Measurements from ENCODE around the gene SLC35G3.
"Not testable (repeated sequence)": the region's sequence is repeated elsewhere in the genome, so short reads cannot be mapped to it uniquely, and the experiment has no call there.

The SLC35G3 gene

GRCh38 chr17:35194001-35194400 lies at the start of gene SLC35G3:
Gene SLC35G3 (minus strand): TSS chr17:35194393. CDS start chr17:35194307, 86 bp downstream.
- H3K27ac ChIP-seq (ENCODE audit: low read length); H3K9me3 ChIP-seq (ENCODE audit: insufficient read depth, low read length); H3K4me3 ChIP-seq (ENCODE audit: low read length); H3K27me3 ChIP-seq (ENCODE audit: low read depth, low read length); H2AFZ ChIP-seq (ENCODE audit: low read depth, low read length); H3K4me1 ChIP-seq (ENCODE audit: low read length); H4K20me1 ChIP-seq (ENCODE audit: insufficient read depth, low read length); H3K79me2 ChIP-seq (ENCODE audit: low read length); H3K4me2 ChIP-seq (ENCODE audit: low read length); H3K36me3 ChIP-seq (replicated peaks; ENCODE audit: low read depth, low read length); H3K9ac ChIP-seq (ENCODE audit: low read length): not testable (repeated sequence)

- H3K9me3 ChIP-seq (ENCODE audit: insufficient read depth, low read length) = no peaks in the 10 kb centered on the region
- H2AFZ ChIP-seq (ENCODE audit: low read depth, low read length) = 0 out of 2 replicates have a peak overlapping the region, but pooled peaks have one; percentile 2
- no peaks in the 10 kb centered on the region for H3K27me3 ChIP-seq (ENCODE audit: low read depth, low read length)
- TF ChIP-seq EZH2phosphoT487 (IDR thresholded peaks at IDR 0.05; ENCODE audit: low read depth) (no peak), CTCF (IDR thresholded peaks at IDR 0.05; ENCODE audit: low read depth, low read length) (no peak)
- no peaks in the 10 kb centered on the region for H4K20me1 ChIP-seq (ENCODE audit: insufficient read depth, low read length)
- H3K79me2 ChIP-seq (ENCODE audit: low read length) = peaks cover 25% of the 10 kb centered on the region
- H3K36me3 ChIP-seq (replicated peaks; ENCODE audit: low read depth, low read length) = peaks cover 15% of the 10 kb centered on the region
- peaks cover 27% of the 10 kb centered on the region for H3K4me1 ChIP-seq (ENCODE audit: low read length)
- peak overlapping the region; percentile 84 for H3K9ac ChIP-seq (ENCODE audit: low read length)
- peak overlapping the region; percentile 72 for H3K27ac ChIP-seq (ENCODE audit: low read length)
- H3K4me2 ChIP-seq (ENCODE audit: low read length) = peak overlapping the region; percentile 83
- H3K4me3 ChIP-seq (ENCODE audit: low read length) = peak overlapping the region; percentile 89
Measured at GRCh38 chr17:35243561-35244340, 49.6 kb upstream of the SLC35G3 start.

GRCh38 chr17:35242805-35243560 lies 48.8 kb upstream of the SLC35G3 start, which contains the start of gene SLFN5:
Gene SLFN5 (plus strand): TSS chr17:35243072. CDS start chr17:35258691, 15,619 bp downstream.
- H3K27ac ChIP-seq (ENCODE audit: low read length) = peak within 1 kb of the TSS; percentile 72
- peak within 1 kb of the TSS; percentile 34; the same call in 1 of the 2 replicates for H2AFZ ChIP-seq (ENCODE audit: low read depth, low read length)

More at GRCh38 chr17:35242805-35243560, 48.8 kb upstream of the SLC35G3 start, which contains the start of gene SLFN5:
- Histone ChIP-seq H4K20me1 (ENCODE audit: insufficient read depth, low read length) (no peaks in the 10 kb centered on the region), H3K4me3 (ENCODE audit: low read length) (peak within 1 kb of the TSS; percentile 89), H3K4me1 (ENCODE audit: low read length) (peaks cover 31% of the 10 kb centered on the region), H3K4me2 (ENCODE audit: low read length) (peak within 1 kb of the TSS; percentile 83), H3K9ac (ENCODE audit: low read length) (peak within 1 kb of the TSS; percentile 84), H3K27me3 (ENCODE audit: low read depth, low read length) (no peaks in the 10 kb centered on the region), H3K36me3 (replicated peaks; ENCODE audit: low read depth, low read length) (peaks cover 11% of the 10 kb centered on the region), H3K9me3 (ENCODE audit: insufficient read depth, low read length) (no peaks in the 10 kb centered on the region), H3K79me2 (ENCODE audit: low read length) (peaks cover 25% of the 10 kb centered on the region)
- TF ChIP-seq EZH2phosphoT487 (IDR thresholded peaks at IDR 0.05; ENCODE audit: low read depth) = no peak
- no peak for TF ChIP-seq CTCF (IDR thresholded peaks at IDR 0.05; ENCODE audit: low read depth, low read length)
